ENCODE data around the gene CACNA1S.
A peak's percentile ranks its signal among the peaks of the same experiment; 100 is the strongest.

CACNA1S gene

DNA sequence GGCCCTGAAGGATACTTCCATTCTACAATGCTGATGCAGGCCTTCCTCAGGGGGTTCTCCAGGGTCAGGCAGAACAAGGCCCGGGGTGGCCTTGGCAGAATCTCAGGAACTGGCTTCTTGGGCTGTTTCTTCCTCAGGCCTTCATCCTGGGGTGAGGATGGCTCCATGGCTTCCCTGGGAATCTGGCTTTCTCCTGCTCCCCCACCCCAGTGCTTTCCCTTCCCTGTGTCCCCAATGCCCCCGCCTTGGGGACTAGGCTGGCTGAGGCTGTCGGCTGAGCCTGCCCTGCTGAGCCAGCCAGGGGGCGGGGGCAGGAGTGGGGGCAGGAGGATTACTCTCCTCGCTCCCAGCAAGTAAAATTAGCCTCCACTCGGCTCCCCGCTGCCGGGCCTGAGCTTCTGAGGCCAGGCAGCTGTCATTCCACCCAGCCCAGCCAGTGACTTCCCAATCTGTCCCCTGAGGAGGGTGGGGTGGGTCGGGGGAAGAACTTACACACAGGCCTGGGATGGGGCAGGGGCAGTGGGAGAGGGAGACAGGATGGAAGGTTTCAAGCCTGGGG is at the start of gene CACNA1S:
Gene CACNA1S (minus strand): TSS at position 254 of the 559 bp plus-strand sequence. CDS start 87 bp downstream, at position 167.
- peaks cover 14% of the 10 kb centered on the region for H3K4me1 ChIP-seq
- H3K9me3 ChIP-seq, result no peaks in the 10 kb centered on the region
- no peaks in the 10 kb centered on the region for H3K36me3 ChIP-seq (replicated peaks)
- no peak within 1 kb of the TSS for H3K4me3 ChIP-seq
- no peak for DNase-seq (ENCODE audit: low spot score in 2 of 2)
- no peaks in the 10 kb centered on the region for H3K27me3 ChIP-seq (ENCODE audit: low read depth)
- in situ Hi-C loops (cut with MboI; ENCODE audit: low sequenced_read_pairs), result loop anchor here (10.0 kb wide), 1 partner anchor 63 kb away; no protein-coding TSS in a partner anchor

DNA sequence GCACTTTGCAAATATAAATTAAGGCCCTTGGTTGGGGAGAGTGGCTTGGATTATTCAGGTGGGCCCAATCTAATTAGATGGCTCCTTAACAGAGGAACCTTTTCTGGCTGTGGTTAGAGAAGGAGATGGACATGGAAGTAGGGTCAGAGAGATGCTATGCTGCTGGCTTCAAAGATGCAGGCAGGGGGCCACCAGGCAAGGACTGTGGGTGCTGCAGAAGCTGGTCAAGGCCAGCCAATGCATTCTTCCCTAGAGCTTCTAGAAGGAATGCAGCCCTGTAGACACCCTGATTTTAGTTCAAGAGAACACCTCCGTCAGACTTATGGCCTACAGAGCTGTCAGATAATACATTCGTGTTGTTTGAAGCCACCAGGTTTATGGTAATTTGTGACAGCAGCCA is 45.7 kb upstream of the CACNA1S start:
- in situ Hi-C loops (cut with MboI; ENCODE audit: low sequenced_read_pairs), result no loop called here
- peaks cover 10% of the 10 kb centered on the region for H3K4me1 ChIP-seq

DNA sequence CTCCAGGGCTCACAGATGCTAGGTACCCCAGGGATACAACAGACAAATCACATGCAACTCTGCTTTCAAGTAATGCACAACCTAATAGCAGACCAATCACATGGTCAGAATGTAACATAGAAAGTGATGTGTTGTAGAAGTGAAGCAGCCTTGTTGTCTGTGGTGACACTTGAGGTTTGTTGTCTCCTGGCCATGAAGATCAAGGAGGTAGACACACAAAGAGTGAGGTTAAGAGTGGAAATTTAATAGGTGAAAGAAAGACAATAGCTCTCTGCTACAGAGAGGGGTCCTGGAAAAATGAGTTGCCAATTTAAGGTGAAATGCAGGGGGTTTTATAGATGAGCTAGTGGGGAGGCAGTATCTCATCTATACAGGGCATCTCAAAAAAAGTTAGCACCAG is 44.6 kb upstream of the CACNA1S start:
- no peaks in the 10 kb centered on the region for H3K27me3 ChIP-seq (ENCODE audit: low read depth)
- peaks cover 18% of the 10 kb centered on the region for H3K4me1 ChIP-seq
- in situ Hi-C loops (cut with MboI; ENCODE audit: low sequenced_read_pairs), result no loop called here
- peaks cover 22% of the 10 kb centered on the region for H3K36me3 ChIP-seq (replicated peaks)
- DNase-seq (ENCODE audit: low spot score in 2 of 2), result no peak
- 0 out of 2 replicates have a peak, but pooled peaks cover 3% of the 10 kb centered on the region for H3K9me3 ChIP-seq
- no peak overlapping the region for H3K4me3 ChIP-seq

More for the DNA sequence above, 45.7 kb upstream of the CACNA1S start:
- no peak overlapping the region for H3K4me3 ChIP-seq
- no peaks in the 10 kb centered on the region for H3K27me3 ChIP-seq (ENCODE audit: low read depth)
- H3K36me3 ChIP-seq (replicated peaks), result peaks cover 11% of the 10 kb centered on the region
- DNase-seq (ENCODE audit: low spot score in 2 of 2), result no peak
- H3K9me3 ChIP-seq, result 0 out of 2 replicates have a peak, but pooled peaks cover 3% of the 10 kb centered on the region

DNA sequence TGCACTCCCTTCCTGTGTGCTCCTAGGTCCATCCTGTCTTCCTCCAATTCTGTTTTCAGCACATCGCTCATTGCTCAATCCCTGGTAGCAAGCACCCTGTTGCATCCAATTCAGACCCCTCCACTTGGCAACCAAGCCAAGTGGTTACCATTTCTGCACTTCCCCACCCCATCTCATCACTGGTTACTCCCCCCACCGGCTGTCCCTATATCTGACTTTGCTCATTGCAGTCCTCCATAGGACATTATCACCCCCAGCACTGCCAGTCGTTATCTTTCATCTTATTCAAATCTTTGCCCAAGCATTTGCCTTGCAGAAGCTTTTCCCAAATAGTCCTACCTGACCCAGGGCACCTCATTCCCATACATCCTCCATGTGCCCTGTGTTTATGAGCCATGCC is 44.1 kb upstream of the CACNA1S start:
- Histone ChIP-seq H3K36me3 (replicated peaks) (peaks cover 27% of the 10 kb centered on the region), H3K9me3 (0 out of 2 replicates have a peak, but pooled peaks cover 3% of the 10 kb centered on the region), H3K27me3 (ENCODE audit: low read depth) (no peaks in the 10 kb centered on the region), H3K4me1 (peaks cover 18% of the 10 kb centered on the region), H3K4me3 (no peak overlapping the region)
- in situ Hi-C loops (cut with MboI; ENCODE audit: low sequenced_read_pairs), result no loop called here
- DNase-seq (ENCODE audit: low spot score in 2 of 2), result no peak

DNA sequence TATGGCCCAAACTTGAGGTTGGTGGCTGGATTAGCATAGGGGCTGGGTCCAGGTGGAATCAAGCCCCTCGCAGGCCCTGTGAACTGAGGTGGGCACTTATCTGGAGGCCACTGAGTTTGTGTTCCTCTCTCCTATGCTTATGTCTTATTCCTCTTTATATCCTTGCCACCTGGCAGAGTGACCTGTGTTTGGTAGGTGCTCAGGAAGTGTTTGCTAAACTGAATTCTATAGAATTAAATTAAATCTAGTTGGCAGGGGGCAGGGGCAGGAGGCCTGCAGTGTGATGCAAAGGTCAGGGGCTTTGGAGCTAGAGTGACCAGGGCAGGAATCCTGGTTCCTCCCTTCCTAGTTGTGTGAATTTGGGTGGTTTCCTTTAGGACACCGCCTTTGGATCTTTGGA is 43.1 kb upstream of the CACNA1S start:
- Histone ChIP-seq H3K9me3 (0 out of 2 replicates have a peak, but pooled peaks cover 3% of the 10 kb centered on the region), H3K4me1 (peaks cover 18% of the 10 kb centered on the region), H3K4me3 (no peak overlapping the region), H3K27me3 (ENCODE audit: low read depth) (no peaks in the 10 kb centered on the region), H3K36me3 (replicated peaks) (peaks cover 37% of the 10 kb centered on the region)
- in situ Hi-C loops (cut with MboI; ENCODE audit: low sequenced_read_pairs), result no loop called here
- no peak for DNase-seq (ENCODE audit: low spot score in 2 of 2)

DNA sequence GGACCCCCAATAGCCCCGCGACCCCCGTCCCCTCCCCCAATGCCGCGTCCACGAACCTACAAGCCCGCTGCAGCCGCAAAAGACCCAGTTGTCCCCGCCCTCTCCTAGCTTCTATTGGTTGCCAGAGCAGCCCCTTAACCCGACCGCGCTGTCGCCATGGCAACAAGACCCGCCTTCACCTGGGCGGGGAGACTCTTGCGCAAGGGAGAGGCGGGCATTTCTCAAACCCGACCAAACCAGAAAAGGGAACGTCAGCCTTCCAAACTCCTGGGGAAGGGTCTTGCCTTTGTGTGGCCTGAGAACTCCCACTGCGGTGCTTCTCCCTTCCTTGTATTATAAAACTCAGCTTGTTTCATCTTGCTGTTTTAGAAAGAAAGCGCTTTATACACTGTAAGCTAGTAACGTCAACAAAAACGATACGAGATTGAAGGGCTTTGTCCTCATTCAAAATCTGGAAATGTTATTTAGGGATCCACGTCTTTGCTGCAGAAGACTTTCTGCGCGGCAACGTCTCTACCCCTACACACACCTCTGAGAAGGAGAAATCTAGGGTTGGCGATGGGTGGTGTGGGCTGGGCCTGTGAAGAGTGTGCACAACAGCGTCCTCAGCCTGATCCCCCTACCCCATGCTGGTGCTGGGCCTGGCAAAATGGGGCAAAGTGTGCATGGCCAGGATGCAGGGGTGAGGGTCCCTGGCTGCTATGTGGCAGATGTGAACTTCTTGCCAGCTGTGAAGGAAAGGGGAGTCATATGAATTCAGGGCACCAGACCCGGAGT is 42.4 kb upstream of the CACNA1S start, which contains the start of gene TMEM9:
Gene TMEM9 (minus strand): TSS at position 86 of the 777 bp plus-strand sequence. CDS start 551 bp downstream, outside the sequence.
- peak; percentile 88 to 98 for DNase-seq (ENCODE audit: low spot score in 2 of 2)
- in situ Hi-C loops (cut with MboI; ENCODE audit: low sequenced_read_pairs), result no loop called here
- Histone ChIP-seq H3K27me3 (ENCODE audit: low read depth) (no peaks in the 10 kb centered on the region), H3K4me3 (peak within 1 kb of the TSS; percentile 85), H3K9me3 (0 out of 2 replicates have a peak, but pooled peaks cover 3% of the 10 kb centered on the region), H3K36me3 (replicated peaks) (peaks cover 45% of the 10 kb centered on the region), H3K4me1 (peaks cover 18% of the 10 kb centered on the region)

DNA sequence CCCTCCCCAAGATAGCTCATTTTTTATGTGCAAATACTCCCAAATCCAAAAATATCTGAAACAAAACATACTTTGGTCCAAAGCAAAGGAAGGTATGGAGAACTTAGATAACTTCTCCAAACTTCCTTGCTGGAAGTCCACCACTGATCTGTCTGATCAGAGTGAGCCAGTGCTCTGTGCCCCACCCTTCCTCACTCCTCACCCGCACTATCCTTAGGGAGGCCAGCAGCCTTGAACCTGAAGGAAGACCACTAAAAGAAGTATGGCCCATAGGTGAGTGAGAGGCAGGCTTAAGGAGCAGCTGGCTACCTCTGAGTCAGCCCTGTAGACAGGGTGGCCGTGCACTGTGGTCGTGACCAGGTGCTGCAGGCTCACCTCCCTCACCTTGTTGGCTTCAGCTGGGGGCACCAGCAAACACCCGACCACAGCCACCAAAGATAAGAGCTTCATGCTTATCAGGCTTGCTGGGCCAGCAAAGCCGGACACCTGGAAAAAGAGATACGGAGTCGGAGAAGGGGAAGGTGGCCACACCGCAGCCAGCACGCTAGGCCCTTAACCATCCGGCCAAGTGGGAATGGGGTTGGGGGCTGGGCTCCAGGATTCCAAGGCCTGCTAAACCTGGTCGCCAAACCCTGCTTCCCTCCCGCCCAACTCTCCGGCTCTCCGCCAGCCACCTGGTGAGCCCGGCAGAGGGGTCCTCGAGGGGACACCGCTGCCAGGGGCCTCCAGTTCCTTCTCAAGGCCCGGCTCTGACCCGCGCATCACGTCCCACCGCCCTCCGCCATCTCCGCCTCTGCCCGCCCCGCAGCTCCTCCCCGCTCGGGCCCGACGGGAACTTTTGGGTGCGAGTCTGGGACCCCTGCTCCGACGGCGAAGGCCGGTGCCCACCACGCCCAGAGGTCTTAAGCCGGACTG is 41.5 kb upstream of the CACNA1S start:
- no peaks in the 10 kb centered on the region for H3K27me3 ChIP-seq (ENCODE audit: low read depth)
- H3K36me3 ChIP-seq (replicated peaks), result peaks cover 53% of the 10 kb centered on the region
- peak in 1 of 2 experiments; percentile 28 for DNase-seq (ENCODE audit: low spot score in 2 of 2)
- H3K9me3 ChIP-seq, result 0 out of 2 replicates have a peak, but pooled peaks cover 3% of the 10 kb centered on the region
- H3K4me1 ChIP-seq, result peaks cover 18% of the 10 kb centered on the region
- peak overlapping the region; percentile 85 for H3K4me3 ChIP-seq
- in situ Hi-C loops (cut with MboI; ENCODE audit: low sequenced_read_pairs), result no loop called here

DNA sequence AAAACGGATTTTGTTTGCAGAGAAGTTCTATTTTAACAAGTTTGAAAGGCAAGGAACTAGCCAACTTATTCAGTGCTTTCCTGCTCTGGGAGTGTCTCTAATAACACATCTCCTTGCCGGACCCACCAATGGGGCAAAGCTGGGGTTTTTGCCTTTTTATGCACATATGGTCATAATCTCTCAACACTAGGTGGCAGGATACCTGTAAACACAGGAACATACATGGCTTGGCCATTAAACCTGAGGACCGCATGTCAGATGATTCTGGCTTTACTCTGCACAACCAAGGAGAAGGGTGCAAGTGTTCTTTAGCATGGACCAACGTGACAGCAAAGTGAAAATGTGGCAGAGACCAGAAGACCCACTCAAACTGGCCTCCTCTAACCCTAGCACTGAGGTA is 37.2 kb upstream of the CACNA1S start:
- peaks cover 97% of the 10 kb centered on the region for H3K36me3 ChIP-seq (replicated peaks)
- in situ Hi-C loops (cut with MboI; ENCODE audit: low sequenced_read_pairs), result no loop called here

DNA sequence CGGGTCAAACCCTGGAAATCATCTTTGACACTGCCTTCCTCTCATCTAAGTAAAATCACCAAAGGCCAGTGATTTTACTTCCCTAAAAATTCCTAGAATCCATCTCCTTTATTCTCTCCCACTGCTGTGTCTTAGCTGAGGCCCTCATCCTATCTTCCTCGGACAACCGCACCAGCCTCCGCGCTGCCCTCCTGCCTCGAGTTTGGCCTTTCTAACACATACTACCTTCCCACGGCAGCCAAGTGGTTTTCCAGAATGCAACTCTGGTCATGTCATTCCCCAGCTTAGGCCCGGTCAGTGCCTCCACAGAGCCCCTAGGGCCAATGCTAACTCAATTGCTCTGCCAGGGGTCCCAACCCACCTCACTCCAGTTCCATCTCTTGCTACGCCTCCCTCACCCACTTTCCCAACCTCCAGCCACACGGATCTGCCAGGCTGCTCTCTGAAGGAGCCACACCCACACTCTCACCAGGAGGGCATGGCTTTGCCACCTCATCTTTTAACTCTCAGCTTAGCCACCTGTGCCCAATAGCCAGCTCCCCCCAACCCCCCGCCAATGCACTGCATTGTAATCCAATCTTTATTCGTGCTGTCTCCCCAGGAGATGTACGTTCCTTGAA is 35.3 kb upstream of the CACNA1S start:
- in situ Hi-C loops (cut with MboI; ENCODE audit: low sequenced_read_pairs), result no loop called here
- Histone ChIP-seq H3K27me3 (ENCODE audit: low read depth) (no peaks in the 10 kb centered on the region), H3K4me1 (peaks cover 3% of the 10 kb centered on the region), H3K9me3 (no peaks in the 10 kb centered on the region), H3K36me3 (replicated peaks) (peaks cover 100% of the 10 kb centered on the region), H3K4me3 (no peak overlapping the region)
- DNase-seq (ENCODE audit: low spot score in 2 of 2), result no peak

More for the DNA sequence above, 37.2 kb upstream of the CACNA1S start:
- Histone ChIP-seq H3K4me1 (peaks cover 12% of the 10 kb centered on the region), H3K9me3 (no peaks in the 10 kb centered on the region), H3K27me3 (ENCODE audit: low read depth) (no peaks in the 10 kb centered on the region), H3K4me3 (no peak overlapping the region)
- peak; percentile 32 to 37 for DNase-seq (ENCODE audit: low spot score in 2 of 2)

DNA sequence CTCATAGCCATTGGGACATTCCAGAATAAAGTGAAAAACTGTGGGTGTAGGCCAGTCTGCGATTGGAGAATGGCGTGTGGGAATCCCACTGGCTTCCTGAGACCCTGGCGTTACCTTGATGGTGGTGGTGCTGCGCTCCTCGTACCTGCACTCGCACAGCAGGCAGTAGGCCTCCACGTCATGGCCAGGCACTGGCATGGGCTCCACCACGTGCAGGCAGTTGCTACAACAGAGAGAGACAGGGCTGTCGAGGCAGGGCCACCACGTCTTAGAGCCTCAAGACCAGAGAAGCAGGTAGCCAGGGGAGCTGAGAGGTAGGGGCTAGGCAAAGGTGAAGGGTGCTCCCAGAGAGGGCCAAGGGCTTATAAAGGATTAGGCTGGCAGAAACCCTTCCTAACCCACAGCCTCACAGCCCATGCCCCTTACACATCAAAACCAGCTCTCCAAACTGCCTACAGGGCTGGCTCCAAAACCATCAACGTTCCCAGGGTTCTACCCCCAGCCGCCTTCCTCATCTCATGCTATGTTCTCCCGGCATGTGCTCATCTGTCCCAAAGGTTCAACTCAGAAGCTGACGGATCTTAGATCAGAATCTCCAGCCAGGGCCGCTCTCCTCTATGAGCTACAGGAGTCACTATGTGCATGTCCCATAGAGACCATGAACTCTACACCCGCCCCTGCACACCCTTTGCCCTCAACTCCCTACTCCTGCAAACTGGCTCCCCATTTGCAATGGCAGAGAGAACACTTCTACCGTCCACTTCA is 34.6 kb upstream of the CACNA1S start:
- in situ Hi-C loops (cut with MboI; ENCODE audit: low sequenced_read_pairs), result no loop called here
- no peak for DNase-seq (ENCODE audit: low spot score in 2 of 2)
- Histone ChIP-seq H3K27me3 (ENCODE audit: low read depth) (no peaks in the 10 kb centered on the region), H3K9me3 (no peaks in the 10 kb centered on the region), H3K4me3 (no peak overlapping the region), H3K4me1 (no peaks in the 10 kb centered on the region), H3K36me3 (replicated peaks) (peaks cover 100% of the 10 kb centered on the region)

DNA sequence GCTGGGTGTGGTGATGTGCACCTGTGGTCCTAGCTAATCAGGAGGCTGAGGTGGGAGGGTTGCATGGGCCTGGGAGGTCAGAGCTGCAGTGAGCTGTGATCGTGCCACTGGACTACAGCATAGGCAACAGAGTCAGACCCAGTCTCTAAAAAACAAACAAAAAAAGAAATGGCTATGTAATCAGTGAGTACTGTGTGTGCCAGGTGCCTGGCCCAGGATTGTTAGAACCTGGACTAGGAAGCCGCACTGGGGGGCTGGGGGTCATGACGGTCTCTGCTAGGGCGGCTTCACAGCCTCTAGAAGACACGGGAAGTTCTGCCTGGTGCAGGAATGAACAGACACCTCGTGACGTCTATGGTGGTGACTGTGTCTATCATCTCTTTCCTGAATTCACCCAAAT is 33.6 kb upstream of the CACNA1S start:
- in situ Hi-C loops (cut with MboI; ENCODE audit: low sequenced_read_pairs), result no loop called here
- peaks cover 100% of the 10 kb centered on the region for H3K36me3 ChIP-seq (replicated peaks)
- no peaks in the 10 kb centered on the region for H3K27me3 ChIP-seq (ENCODE audit: low read depth)
- H3K9me3 ChIP-seq, result no peaks in the 10 kb centered on the region
- DNase-seq (ENCODE audit: low spot score in 2 of 2), result no peak
- H3K4me1 ChIP-seq, result no peaks in the 10 kb centered on the region
- H3K4me3 ChIP-seq, result no peak overlapping the region

DNA sequence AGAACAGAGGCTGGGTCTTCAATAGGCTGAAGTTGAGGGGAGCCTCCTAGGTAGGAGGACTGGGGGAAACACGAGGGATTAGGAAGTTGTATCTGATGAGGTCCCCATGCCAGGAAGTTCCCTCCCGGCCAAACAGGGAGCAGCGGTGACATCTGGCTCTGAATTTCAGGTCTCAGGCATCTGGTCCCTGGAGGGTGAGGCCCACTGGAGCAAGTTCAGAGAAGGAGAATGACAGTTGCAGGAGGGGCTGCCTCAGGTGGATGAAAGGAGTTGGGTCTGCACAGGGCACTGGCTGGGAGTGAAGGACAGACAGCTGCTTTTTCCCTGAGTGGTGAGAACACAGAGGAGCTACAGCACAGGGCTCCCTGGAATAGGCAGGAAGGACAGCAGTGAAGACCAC is 32.9 kb upstream of the CACNA1S start:
- H3K36me3 ChIP-seq (replicated peaks), result peaks cover 100% of the 10 kb centered on the region
- DNase-seq (ENCODE audit: low spot score in 2 of 2), result no peak
- H3K4me3 ChIP-seq, result no peak overlapping the region
- H3K9me3 ChIP-seq, result no peaks in the 10 kb centered on the region
- H3K4me1 ChIP-seq, result no peaks in the 10 kb centered on the region
- in situ Hi-C loops (cut with MboI; ENCODE audit: low sequenced_read_pairs), result no loop called here
- H3K27me3 ChIP-seq (ENCODE audit: low read depth), result no peaks in the 10 kb centered on the region

All from HAP-1 (cell line).